Endothelial cell of umbilical vein (primary cell): Measurements from ENCODE around the gene ALS2. TPM values are rescaled to one million over a fixed set of nuclear protein-coding genes. Genes with fewer than 3 reads are reported as not detected.

Experiments used
- BruUV-seq: library from RNA; stranded (reverse); fragments of 400-500 nt; replicated peaks from 2 replicates; lab custom pipeline; 2021; lab: Mats Ljungman, UMichigan
- CTCF ChIA-PET: fragments of 300-600, 350-600 bp; sonication (Branson Sonifier 250); formaldehyde crosslinking; loops from one replicate; lab custom pipeline; 2021; ENCODE audit warnings: antibody characterized with exemption, inconsistent platforms; lab: Charles Lee
- POLR2A ChIA-PET: fragments of 300-600, 350-600 bp; sonication (Branson Sonifier 250); formaldehyde crosslinking; loops from one replicate; lab custom pipeline; 2021; ENCODE audit warnings: antibody characterized with exemption, inconsistent platforms; lab: Charles Lee
- DNase-seq: peaks from one replicate; pipeline ENCODE4 v3.0.0-alpha.2; 2011; ENCODE audit warnings: low read depth, low spot score
- FAIRE-seq: peaks from 2 replicates; lab custom pipeline; 2011; peaks lifted over from hg19 to GRCh38; lab: Jason Lieb, UNC
- H2AFZ ChIP-seq: 2 replicates; pipeline ENCODE4 v1.6.0; 2012; ENCODE audit warnings: low read depth, low read length, control low read depth, inconsistent platforms
- H3K27ac ChIP-seq: 2 replicates; pipeline ENCODE4 v1.5.1; 2011; ENCODE audit warnings: low read depth, mild to moderate bottlenecking, control low read depth, low read length, moderate library complexity; ENCODE audit not compliant: insufficient read depth
- H3K27me3 ChIP-seq, 2 experiments: 2 replicates each; pipeline versions ENCODE4 v1.6.0 to v1.6.1; 2011; ENCODE audit warnings: low read length in 2 of 2, mixed read lengths in 1 of 2; ENCODE audit not compliant: control insufficient read depth in 2 of 2, insufficient read depth in 2 of 2
- H3K36me3 ChIP-seq, 2 experiments: 2 replicates in 1 of 2; 3 replicates in 1 of 2; pipeline ENCODE4 v1.5.1; 2011; ENCODE audit warnings: low read length in 2 of 2, mild to moderate bottlenecking in 1 of 2, moderate library complexity in 1 of 2; ENCODE audit not compliant: control insufficient read depth in 2 of 2, insufficient read depth in 2 of 2; ENCODE audit errors: extremely low read depth in 1 of 2
- H3K4me1 ChIP-seq: 3 replicates; pipeline ENCODE4 v1.5.1; 2011; ENCODE audit warnings: mild to moderate bottlenecking, low read length; ENCODE audit not compliant: control insufficient read depth, insufficient read depth; ENCODE audit errors: extremely low read depth
- H3K4me2 ChIP-seq: 2 replicates; pipeline ENCODE4 v1.6.1; 2011; ENCODE audit warnings: low read length, control low read depth, mixed read lengths; ENCODE audit not compliant: insufficient read depth
- H3K4me3 ChIP-seq, 3 experiments: fragments of 200-600 bp in 1 of 3; sonication (generic), shearing (Covaris generic) in 1 of 3; replicated peaks in 1 of 3; 2 replicates each; pipeline ENCODE4 v1.5.1; 2011 to 2016; ENCODE audit warnings: control low read depth in 3 of 3, low read length in 3 of 3, mild to moderate bottlenecking in 2 of 3, inconsistent platforms in 1 of 3, low read depth in 1 of 3, moderate library complexity in 1 of 3; ENCODE audit not compliant: insufficient read depth in 1 of 3
- H3K79me2 ChIP-seq: 2 replicates; pipeline ENCODE4 v1.6.0; 2012; ENCODE audit warnings: low read length, inconsistent platforms; ENCODE audit not compliant: control insufficient read depth, insufficient read depth
- H3K9ac ChIP-seq: replicated peaks from 2 replicates; pipeline ENCODE3; 2011; ENCODE audit warnings: low read length, control low read depth; ENCODE audit not compliant: insufficient read depth; ENCODE audit errors: extremely low read depth
- H3K9me1 ChIP-seq: replicated peaks from 3 replicates; pipeline ENCODE4 v1.6.0; 2011; ENCODE audit warnings: mild to moderate bottlenecking, low read length; ENCODE audit not compliant: control insufficient read depth, insufficient read depth; ENCODE audit errors: extremely low read depth
- H3K9me3 ChIP-seq: replicated peaks from 2 replicates; pipeline ENCODE4 v1.5.1; 2012; ENCODE audit warnings: low read length, inconsistent platforms; ENCODE audit not compliant: control insufficient read depth, insufficient read depth
- H4K20me1 ChIP-seq: replicated peaks from 2 replicates; pipeline ENCODE3; 2011; ENCODE audit warnings: mild to moderate bottlenecking, low read length; ENCODE audit not compliant: control insufficient read depth, insufficient read depth; ENCODE audit errors: extremely low read depth
- JUN ChIP-seq: IDR thresholded peaks from 2 replicates; pipeline ENCODE4 v1.6.1; 2011; ENCODE audit warnings: borderline replicate concordance, low read depth; ENCODE audit not compliant: insufficient read length, insufficient read depth
- MYC ChIP-seq: IDR thresholded peaks from one replicate; pipeline ENCODE4 v1.6.1; 2011; ENCODE audit warnings: mild to moderate bottlenecking, low read depth, low read length
- POLR2AphosphoS5 ChIP-seq: IDR thresholded peaks from 2 replicates; pipeline ENCODE4 v1.6.1; 2012; ENCODE audit warnings: low read depth, mild to moderate bottlenecking, control low read depth, low read length, moderate library complexity; ENCODE audit not compliant: insufficient read depth
- dilution Hi-C: fragments of 300-500 bp; cut with MboI; formaldehyde crosslinking; loops from one replicate; pipeline ENCODE4 v1.15.0; 2019; ENCODE audit warnings: low sequenced_read_pairs; ENCODE audit not compliant: extremely low pct_ligation_motif_present
- intact Hi-C: fragments of 100-400 bp; cut with micrococcal nuclease; formaldehyde crosslinking; loops from one replicate; pipeline ENCODE4 v1.10.0; 2022
- polyA plus RNA-seq, 4 experiments: library from polyadenylated mRNA; depleted of rRNA in 3 of 4; stranded (reverse) in 3 of 4; unstranded in 1 of 4; fragments of >200 nt; gene quantifications; 2 replicates each; pipeline versions ENCODE4 v1.2.1 to v1.2.3, GENCODE V29; 2011 to 2012; ENCODE audit warnings: missing spikeins in 1 of 4
- total RNA-seq: library from RNA; stranded (reverse); gene quantifications from 2 replicates; pipeline ENCODE4 v1.2.3, GENCODE V29; 2021

ALS2 gene
- total and polyA plus RNA-seq, 2 donors (not counting 3 experiments of a cell fraction or from before 2014, with no cell fraction given): 13.1 to 36.1 TPM

DNA sequence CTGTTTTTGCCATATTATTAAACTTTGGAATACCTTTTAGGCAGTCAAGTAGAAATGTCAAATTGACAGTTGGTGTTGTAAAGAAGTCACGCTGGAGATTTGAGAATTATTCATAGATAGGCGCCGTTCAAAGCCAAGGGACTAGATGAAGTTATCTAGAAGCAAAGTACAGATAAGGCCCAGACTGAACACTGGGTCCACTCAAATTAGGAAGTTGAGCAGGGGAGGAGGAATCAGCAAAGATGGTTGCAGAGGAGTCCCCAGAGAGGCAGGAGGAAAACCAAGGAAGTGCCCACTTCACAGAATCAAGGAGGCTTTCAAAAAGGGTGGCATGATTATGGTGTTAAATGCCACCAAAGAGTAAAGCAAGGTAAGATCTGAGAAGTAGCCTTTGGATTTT lies 9.6 kb upstream of the ALS2 start:
- Histone ChIP-seq H3K9me3 (no peaks in the 10 kb centered on the region), H3K4me3 (no peak overlapping the region), H3K9me1 (no peaks in the 10 kb centered on the region), H3K79me2 (no peaks in the 10 kb centered on the region), H3K27me3 (peaks cover 2% of the 10 kb centered on the region in 2 experiments), H3K9ac (no peak overlapping the region), H3K27ac (no peak overlapping the region), H3K4me1 (no peaks in the 10 kb centered on the region), H2AFZ (no peak overlapping the region), H3K4me2 (no peak overlapping the region), H4K20me1 (no peaks in the 10 kb centered on the region), H3K36me3 (no peaks in the 10 kb centered on the region)
- DNase-seq (no peak), FAIRE-seq (no peak)
- intact Hi-C loops (loop anchor here (10.0 kb wide), 1 partner anchor 245 kb away; the partner anchor contains the start of gene FZD7), dilution Hi-C loops (no loop called here)
- no peak for TF ChIP-seq JUN
- no peak for TF ChIP-seq MYC
- POLR2A ChIA-PET: no interaction called here
- no TSS peak for BruUV-seq
- CTCF ChIA-PET: no interaction called here

DNA sequence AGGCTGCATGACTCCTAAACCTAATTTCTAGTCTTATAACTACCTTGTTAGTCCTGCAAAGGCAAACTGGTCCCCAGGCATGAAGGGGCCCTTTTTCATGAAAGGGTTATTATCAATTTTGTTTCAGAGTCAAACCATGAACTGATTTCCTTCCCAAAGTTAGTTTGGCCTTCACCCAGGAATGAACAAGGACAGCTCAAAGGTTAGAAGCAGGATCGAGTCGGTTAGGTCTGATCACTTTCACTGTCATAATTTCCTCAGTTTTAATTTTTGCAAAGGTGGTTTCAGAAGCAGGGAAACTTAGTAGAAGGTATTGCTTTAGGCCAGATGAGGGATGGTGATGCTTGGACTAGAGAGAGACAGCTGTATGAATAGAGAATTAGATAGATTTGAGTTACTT lies 8.7 kb upstream of the ALS2 start:
- no peak overlapping the region for H3K4me2 ChIP-seq

More for the DNA sequence above, 8.7 kb upstream of the ALS2 start:
- H3K9me1 ChIP-seq: no peaks in the 10 kb centered on the region
- intact Hi-C loops (no loop called here), dilution Hi-C loops (no loop called here)
- H3K27ac ChIP-seq: no peak overlapping the region
- H3K9me3 ChIP-seq: no peaks in the 10 kb centered on the region
- TF ChIP-seq POLR2AphosphoS5: no peak
- FAIRE-seq (no peak), DNase-seq (no peak)
- H4K20me1 ChIP-seq: no peaks in the 10 kb centered on the region
- no TSS peak for BruUV-seq
- no peaks in the 10 kb centered on the region for H3K36me3 ChIP-seq
- ChIA-PET CTCF (no interaction called here), POLR2A (no interaction called here)
- no peak overlapping the region for H3K4me3 ChIP-seq
- no peaks in the 10 kb centered on the region for H3K79me2 ChIP-seq
- H2AFZ ChIP-seq: no peak overlapping the region
- no peaks in the 10 kb centered on the region for H3K4me1 ChIP-seq
- H3K27me3 ChIP-seq: peaks cover 2% of the 10 kb centered on the region in 2 experiments
- H3K9ac ChIP-seq: no peak overlapping the region
